ENCODE measurements around the gene SLIT1.

Gene SLIT1

DNA sequence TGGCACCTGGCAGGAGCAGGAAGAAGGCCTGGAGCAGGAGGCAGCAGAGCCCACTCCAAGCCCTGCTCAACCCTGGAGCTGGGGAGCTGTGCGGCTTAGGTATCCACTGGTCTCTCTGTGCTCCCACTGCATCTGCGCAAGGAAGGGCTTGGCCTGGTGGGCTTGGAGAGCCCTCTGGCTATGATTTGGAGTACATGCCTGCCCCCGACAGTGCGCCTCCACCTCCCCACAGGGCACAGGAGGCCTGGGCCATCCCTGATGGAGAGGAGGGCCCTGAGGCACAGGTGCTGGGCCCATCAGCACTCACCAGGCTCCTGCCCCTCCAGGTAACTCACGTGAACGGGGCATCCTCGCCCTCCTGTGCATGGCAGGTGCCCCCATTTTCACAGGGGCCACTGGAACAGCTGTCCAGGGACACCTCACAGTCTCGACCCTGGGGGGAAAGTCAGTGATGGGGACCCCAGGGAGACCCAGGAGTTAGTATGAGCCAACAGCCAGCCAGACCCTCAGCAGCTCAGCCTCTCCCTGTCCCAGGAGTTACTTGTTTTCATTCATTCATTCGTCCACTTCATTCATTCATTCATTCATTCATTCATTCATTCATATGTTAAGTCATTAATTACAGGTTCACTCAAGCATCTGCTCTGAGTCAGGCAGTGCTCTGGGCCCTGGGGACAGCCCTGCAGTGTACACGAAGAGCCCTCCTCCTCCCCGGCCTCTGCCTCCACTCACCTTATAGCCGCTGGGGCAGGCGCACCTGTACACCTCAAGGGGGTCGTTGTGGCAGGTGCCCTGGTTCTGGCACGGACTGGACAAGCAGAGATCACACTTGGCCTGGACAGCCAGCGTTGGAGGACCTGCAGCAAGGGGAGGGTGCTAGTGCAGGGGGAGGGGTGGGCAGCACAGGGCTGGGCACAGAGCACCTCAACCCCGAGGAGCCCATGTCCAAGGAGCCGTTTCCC, 167.2 kb downstream of the SLIT1 start:
- no peak for DNase-seq

- DNase-seq, result no peak
Measured at GRCh38 chr10:97017474-97017903, 168.3 kb downstream of the SLIT1 start.

GRCh38 chr10:97016728-97017473, 168.9 kb downstream of the SLIT1 start:
- peak in 1 of 2 donors; percentile 18 for DNase-seq

DNA sequence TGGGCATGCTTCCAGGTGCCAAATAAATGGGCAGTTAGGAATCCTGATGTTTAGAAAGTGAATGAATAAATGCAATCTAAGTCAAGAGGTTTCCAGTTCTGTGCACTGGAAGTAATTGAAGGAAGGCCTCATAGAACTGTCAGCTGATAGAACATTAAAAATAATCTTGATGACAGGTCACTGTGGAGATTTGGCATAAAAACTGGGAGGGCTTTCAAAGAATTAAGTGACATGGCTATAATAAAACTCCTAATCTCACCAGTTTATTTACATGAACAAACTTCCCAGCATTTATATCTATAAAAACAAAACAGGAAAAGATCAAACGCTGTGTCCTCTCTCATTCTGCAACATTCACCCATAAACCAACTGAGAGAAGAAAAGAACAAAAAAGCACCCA, 170.5 kb downstream of the SLIT1 start:
- DNase-seq, result no peak

GRCh38 chr10:97013983-97014382, 171.8 kb downstream of the SLIT1 start:
- DNase-seq, result no peak

GRCh38 chr10:97013568-97013967, 172.2 kb downstream of the SLIT1 start:
- no peak for DNase-seq

GRCh38 chr10:97012470-97012869, 173.3 kb downstream of the SLIT1 start:
- DNase-seq, result no peak

DNA sequence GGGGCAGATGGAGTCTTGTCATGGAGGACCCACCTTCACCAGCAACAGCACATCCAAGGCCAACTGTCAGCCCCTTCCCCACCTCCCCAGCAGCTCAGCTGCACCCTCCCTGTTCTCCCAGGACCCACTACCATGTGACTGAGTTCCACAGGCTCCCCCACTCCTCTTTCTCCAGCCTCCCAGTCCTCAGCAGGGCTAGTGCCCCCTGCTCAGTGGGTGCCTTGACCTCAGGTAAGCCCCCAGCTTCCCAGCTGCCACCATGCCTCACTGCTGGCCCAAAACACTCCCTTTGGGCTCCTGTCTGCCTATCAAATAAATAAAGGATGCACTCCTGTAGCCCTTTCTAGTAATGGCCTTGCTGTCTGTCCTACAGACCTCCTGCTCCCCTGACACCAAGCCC, 174.4 kb downstream of the SLIT1 start:
- DNase-seq, result no peak

DNA sequence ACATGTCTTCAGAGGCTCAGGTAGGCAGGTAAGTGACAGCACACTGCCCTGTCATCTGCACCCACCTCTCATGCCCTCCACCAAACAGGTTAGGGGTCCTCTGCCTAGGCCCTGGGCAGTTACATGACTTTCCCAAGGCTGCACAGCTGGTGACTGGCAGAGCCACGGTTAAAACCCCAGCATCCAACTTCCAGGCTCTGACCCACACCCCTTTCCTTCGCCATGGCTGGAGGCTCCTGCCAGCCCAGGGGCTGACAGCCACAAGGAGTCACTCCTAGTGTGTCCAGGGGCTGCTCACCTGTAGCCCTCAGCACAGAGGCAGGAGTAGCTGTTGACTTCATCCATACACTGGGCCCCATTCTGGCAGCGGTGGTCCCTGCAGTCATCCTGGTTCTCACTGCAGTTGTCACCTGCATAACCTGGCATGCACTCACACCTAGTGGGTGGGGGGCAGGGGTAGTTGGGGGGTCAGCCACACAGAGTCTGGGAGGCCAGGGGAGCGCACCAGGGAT, 175.0 kb downstream of the SLIT1 start:
- no peak for DNase-seq

DNA sequence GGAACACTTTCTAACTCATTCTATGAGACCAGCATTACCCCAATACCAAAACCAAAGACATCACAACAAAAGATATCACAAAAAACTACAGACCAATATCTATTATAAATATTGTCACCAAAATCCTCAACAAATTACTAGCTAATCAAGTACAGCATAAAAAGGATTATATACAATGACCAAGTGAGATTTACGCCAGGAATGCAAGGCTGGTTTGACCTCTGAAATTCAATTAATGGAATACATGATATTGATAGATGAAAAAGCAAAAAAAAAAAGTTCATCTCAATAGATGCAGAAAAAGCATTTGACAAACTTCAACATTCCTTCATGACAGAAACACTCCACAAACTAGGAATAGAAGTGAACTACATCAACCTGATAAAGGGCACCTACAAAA, 178.3 kb downstream of the SLIT1 start:
- no peak for DNase-seq

DNA sequence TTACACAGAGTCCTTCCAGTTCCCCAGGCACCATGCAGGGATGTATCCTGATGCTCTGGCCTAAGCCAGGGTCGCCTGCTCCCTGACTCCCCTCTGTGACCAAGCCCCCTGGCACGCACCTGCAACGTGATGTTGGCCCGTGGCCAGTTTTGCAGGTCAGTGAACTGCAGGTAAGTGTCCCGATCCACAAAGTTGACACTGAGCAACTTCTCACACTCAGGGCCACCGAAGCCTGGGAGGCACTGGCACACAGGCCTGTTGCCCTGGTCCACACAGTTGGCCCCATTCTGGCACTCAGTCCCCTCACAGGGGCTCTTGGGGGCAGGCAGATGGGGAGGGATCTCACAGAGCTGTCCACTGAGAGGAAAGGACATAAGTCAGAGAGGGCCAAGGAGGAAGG, 179.4 kb downstream of the SLIT1 start:
- no peak for DNase-seq

DNA sequence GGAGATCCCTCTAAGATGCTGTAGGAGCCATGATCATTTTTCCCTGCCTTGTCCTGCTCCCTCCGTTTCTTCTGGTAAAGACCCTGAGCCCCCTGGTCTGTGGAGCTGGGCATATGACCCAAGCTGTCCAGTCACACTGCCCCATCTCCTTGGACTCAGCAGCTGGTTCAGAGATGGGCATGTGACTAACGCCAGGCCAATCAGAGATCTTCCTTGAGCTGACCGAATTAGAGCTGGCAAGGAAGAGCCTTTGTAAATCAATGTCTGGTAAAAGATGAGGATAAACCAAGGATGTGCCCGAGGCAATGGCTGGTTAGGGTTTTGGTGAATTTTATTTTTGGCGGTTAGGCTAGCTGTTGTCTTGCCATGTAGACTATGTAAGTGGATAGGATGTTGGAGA, 180.4 kb downstream of the SLIT1 start:
- DNase-seq, result no peak

DNA sequence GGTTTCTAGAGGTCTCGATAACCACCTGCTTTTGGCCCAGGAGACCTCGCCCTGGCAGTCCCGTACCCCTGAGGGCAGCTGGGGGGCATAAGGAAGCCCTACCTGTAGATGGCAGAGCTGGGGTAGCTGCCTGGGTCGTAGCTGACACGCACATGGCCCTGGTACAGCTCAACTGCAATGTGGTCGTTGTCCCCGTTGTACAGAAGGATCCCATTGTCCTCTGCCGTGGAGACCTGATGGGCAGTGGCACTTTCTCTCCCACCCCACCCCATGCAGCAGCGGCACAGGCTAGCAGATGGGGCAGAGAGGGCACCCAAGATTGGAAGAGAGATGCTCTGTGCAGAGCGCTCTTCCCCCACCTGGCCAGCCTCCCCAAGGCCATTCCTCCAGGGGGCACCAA, 181.2 kb downstream of the SLIT1 start:
- no peak for DNase-seq

DNA sequence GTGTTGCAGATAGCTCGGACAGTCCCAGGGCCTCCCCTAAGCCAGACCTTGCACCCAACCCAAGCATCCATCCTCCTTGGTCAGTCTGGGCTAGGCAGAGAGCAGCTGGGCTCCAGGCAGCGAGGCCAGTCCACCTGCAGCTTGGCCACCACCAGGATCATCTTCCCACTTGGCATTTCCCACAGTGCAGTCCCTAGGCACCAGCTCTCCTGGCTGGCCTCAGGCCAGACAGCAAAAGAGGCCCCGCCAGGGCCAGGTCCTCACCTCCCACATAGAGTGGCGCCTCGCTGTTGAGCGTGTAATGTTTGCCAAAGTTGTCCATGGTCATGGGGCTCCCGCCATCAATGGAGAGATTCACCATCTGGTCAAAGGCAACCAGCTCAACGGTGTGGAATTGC, 182.0 kb downstream of the SLIT1 start:
- no peak for DNase-seq

DNA sequence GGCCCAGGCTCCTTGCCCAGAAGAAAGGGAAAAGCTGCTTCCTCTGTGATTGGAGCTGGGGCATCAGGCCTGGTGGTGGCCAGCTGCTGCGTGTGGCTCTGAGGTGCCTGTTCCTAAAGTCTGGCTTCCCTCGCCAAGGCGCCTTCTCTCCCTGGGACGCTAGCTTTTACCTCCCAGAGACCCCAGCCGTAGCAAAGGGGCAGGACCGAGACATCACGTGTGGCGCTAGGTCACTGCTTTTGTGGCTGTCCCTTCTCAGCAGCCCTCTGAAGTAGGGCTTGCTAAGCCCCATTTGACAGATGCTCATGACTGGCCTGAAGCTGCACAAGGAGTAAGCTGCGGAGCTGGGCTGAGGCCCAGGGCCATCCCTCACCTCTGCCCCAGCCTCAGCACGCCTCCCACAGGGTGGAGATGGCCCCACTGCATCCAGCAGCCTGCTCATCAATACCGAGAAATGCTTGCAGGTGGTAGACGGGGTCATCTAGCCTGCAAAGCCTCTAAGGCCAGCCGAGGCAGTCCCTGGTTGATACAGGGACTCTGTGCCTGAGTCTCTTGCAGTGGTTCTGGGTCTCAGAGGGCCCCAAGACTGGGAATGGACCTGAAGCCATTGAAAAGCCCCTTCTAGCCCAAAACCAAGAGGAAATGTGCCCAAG, 182.5 kb downstream of the SLIT1 start:
- DNase-seq, result no peak

DNA sequence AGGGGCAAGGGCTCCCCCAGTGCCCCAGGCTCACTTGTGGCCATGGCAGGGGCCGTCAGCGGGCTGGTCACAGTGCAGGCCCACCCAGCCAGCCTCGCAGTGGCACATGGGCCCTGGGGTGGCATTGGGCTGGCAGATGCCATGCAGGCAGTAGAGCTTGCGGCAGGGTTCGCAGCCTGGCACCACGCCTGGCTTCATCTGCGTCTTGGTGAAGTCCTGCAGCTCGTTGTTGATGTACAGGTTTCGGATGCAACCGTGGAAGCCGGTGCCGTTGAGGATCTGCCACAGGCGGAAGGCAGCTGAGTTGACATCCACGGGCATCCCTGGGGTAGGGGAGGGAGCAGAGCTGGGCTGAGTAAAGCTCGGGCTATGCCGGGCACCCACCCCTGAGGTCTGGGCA, 183.1 kb downstream of the SLIT1 start:
- no peak for DNase-seq

GRCh38 chr10:97001183-97001991, 184.4 kb downstream of the SLIT1 start:
- DNase-seq, result no peak

GRCh38 chr10:97000487-97001182, 185.1 kb downstream of the SLIT1 start:
- no peak for DNase-seq

DNA sequence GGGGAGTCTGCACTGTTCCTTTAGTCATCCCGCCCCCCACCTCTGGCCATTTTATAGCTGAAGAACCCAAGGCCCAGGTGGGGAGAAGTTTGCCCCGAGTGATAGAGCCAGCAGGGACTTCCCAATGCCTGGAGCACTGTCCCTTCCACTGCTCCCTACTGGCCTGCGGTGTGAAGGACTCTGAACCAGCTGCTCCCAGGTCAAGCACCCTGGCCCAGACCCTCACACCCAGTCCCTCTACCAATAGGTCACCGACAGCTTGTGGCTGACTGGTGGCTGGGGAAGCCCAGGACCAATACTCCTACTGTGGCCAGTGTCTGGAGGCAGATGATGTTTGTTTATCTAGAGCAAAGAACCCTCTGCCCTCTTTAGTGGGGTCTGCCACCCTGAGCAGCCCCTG, 185.8 kb downstream of the SLIT1 start:
- no peak for DNase-seq

DNA sequence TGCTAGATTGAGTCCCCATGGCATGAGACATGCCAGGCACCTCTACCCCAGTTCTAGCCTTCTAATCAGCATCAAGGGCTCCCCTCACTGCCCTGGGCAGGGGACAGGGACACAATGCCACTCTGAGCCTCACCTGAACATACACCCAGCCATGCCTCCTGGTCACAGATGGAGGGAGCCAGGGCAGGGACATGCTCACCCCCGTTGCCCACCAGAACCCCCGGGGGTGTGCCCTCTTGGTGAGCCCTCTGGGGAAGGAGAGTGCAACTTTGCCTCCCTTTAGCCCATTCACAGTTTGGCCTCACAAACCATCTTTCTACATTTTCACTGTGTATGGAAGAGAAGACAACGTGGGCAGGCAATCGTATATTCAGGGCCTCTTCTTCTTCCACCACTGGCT, 186.4 kb downstream of the SLIT1 start:
- no peak for DNase-seq

GRCh38 chr10:96998329-96998888, 187.3 kb downstream of the SLIT1 start:
- no peak for DNase-seq

Measured in stimulated activated CD4-positive, alpha-beta T cell treated with anti-CD3 and anti-CD28 coated beads, Interleukin-2, amount 100 ng/mL, for 24 hours (primary cell).